ENCODE results near the gene PITPNC1. TPM values are rescaled to one million over a fixed set of nuclear protein-coding genes. Genes with fewer than 3 reads are reported as not detected.
"Not testable (repeated sequence)": the region's sequence is repeated elsewhere in the genome, so short reads cannot be mapped to it uniquely, and the experiment has no call there.

Gene PITPNC1
- total RNA-seq, 1 experiment from 2014 or later = 6.9 TPM

DNA sequence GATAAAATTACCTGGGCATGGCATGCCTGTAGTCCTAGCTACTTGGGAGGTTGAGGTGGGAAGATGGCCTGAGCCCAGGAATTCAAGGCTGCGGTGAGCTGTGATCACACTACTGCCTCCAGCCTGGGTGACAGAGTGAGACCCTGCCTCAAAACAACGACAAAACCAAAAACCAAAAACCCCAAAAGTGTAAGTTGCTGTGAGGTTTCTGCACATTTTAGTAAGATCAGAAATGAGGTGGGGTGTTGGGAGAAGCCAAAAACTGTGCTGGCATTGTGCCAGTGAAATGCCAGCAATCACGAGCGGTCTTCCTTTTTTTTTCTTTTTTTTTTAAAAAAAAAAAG is 114.6 kb downstream of the PITPNC1 start:
- BruUV-seq (replicated peaks) = no TSS peak
- H3K36me3 Mint-ChIP-seq (ENCODE audit: insufficient read depth, unreplicated experiment) = no peaks in the 10 kb centered on the region
- no peaks in the 10 kb centered on the region for H3K9me3 Mint-ChIP-seq (ENCODE audit: low read depth, unreplicated experiment)
- H3K27me3 Mint-ChIP-seq (ENCODE audit: unreplicated experiment) = peaks cover 8% of the 10 kb centered on the region
- H3K4me1 Mint-ChIP-seq (ENCODE audit: low read depth, unreplicated experiment) = no peaks in the 10 kb centered on the region
- no peak for TF ChIP-seq CTCF (IDR thresholded peaks at IDR 0.05; ENCODE audit: unreplicated experiment)
- CTCF ChIA-PET = no interaction called here
- no peak for DNase-seq
- no peak overlapping the region for H3K4me3 Mint-ChIP-seq (ENCODE audit: low read depth, unreplicated experiment)
- intact Hi-C loops (cut with micrococcal nuclease; ENCODE audit: unreplicated experiment) = no loop called here
- H3K27ac Mint-ChIP-seq (ENCODE audit: unreplicated experiment) = no peak overlapping the region

- Mint-ChIP-seq H3K36me3 (ENCODE audit: insufficient read depth, unreplicated experiment) (no peaks in the 10 kb centered on the region), H3K4me1 (ENCODE audit: low read depth, unreplicated experiment) (no peaks in the 10 kb centered on the region), H3K4me3 (ENCODE audit: low read depth, unreplicated experiment) (no peak overlapping the region), H3K9me3 (ENCODE audit: low read depth, unreplicated experiment) (no peaks in the 10 kb centered on the region), H3K27me3 (ENCODE audit: unreplicated experiment) (peaks cover 8% of the 10 kb centered on the region), H3K27ac (ENCODE audit: unreplicated experiment) (no peak overlapping the region)
- CTCF ChIA-PET = no interaction called here
- DNase-seq = no peak
- intact Hi-C loops (cut with micrococcal nuclease; ENCODE audit: unreplicated experiment) = no loop called here
- TF ChIP-seq CTCF (IDR thresholded peaks at IDR 0.05; ENCODE audit: unreplicated experiment) = no peak
- no TSS peak for BruUV-seq (replicated peaks)
Measured at GRCh38 chr17:67492251-67492740, 115.2 kb downstream of the PITPNC1 start.

DNA sequence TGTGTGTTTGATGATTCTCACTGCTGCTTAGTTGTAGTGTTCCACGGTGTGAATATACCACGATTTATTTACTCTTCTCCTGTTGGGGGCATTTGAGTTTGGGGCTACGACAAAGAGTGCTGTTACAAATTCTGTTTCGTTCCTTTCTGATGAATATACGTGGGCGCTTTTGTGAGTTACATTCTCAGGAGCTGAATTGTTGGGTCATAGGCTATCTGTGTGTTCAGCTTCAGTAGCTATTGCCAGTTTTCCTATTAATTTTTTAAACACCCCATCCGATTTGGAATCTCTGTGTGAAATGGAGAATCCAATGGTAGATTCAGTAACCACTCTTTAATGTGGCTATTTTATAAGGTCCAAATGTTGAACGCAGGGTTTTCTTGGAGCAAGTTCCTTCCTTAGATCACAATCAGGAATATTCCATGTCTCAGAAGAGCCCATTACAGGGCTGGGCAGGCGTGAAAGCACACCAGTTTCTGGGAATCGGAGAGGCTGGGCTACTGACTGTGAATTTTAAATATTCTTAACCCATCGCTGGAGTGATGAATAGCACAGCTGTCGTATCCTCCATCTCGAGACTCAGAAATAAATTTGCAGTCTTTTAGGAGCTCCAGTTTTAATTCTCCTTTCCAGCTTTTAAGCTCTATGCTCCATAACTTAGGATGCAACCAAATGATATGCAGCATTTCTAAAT is 115.9 kb downstream of the PITPNC1 start:
- Mint-ChIP-seq H3K36me3 (ENCODE audit: insufficient read depth, unreplicated experiment) (no peaks in the 10 kb centered on the region), H3K4me1 (ENCODE audit: low read depth, unreplicated experiment) (no peaks in the 10 kb centered on the region), H3K4me3 (ENCODE audit: low read depth, unreplicated experiment) (no peak overlapping the region), H3K9me3 (ENCODE audit: low read depth, unreplicated experiment) (no peaks in the 10 kb centered on the region), H3K27ac (ENCODE audit: unreplicated experiment) (no peak overlapping the region), H3K27me3 (ENCODE audit: unreplicated experiment) (peaks cover 8% of the 10 kb centered on the region)
- CTCF ChIA-PET = no interaction called here
- BruUV-seq (replicated peaks) = no TSS peak
- no peak for DNase-seq
- TF ChIP-seq CTCF (IDR thresholded peaks at IDR 0.05; ENCODE audit: unreplicated experiment) = no peak
- intact Hi-C loops (cut with micrococcal nuclease; ENCODE audit: unreplicated experiment) = no loop called here

GRCh38 chr17:67493812-67494211 is 116.7 kb downstream of the PITPNC1 start:
- H3K9me3 Mint-ChIP-seq (ENCODE audit: low read depth, unreplicated experiment) = no peaks in the 10 kb centered on the region
- CTCF ChIA-PET = no interaction called here
- intact Hi-C loops (cut with micrococcal nuclease; ENCODE audit: unreplicated experiment) = no loop called here

DNA sequence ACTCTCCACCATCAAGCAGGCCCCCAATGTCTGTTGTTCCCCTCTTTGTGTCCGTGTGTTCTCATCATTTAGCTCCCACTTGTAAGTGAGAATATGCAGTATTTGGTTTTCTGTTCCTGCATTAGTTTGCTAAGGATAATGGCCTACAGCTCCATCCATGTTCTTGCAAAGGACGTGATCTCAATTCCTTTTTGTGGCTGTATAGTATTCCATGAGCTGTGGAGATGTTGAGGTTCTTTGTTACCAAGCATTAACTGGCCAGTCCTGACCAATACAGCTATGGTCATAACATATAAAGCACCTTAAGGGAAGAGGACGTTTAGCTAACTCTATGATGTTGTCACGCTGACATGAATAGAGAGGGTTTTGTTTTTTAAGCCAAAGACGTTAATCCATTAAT is 118.5 kb downstream of the PITPNC1 start:
- CTCF ChIA-PET = interaction anchor here (0.6 kb wide), 1 partner anchor 152 kb away, joined by 3 read pairs; no protein-coding TSS in a partner anchor
- H3K9me3 Mint-ChIP-seq (ENCODE audit: low read depth, unreplicated experiment); intact Hi-C loops (cut with micrococcal nuclease; ENCODE audit: unreplicated experiment): not testable (repeated sequence)

More at GRCh38 chr17:67493812-67494211, 116.7 kb downstream of the PITPNC1 start:
- no peak for DNase-seq
- no peak for TF ChIP-seq CTCF (IDR thresholded peaks at IDR 0.05; ENCODE audit: unreplicated experiment)
- peaks cover 8% of the 10 kb centered on the region for H3K27me3 Mint-ChIP-seq (ENCODE audit: unreplicated experiment)
- no peak overlapping the region for H3K27ac Mint-ChIP-seq (ENCODE audit: unreplicated experiment)
- no peaks in the 10 kb centered on the region for H3K4me1 Mint-ChIP-seq (ENCODE audit: low read depth, unreplicated experiment)
- no peak overlapping the region for H3K4me3 Mint-ChIP-seq (ENCODE audit: low read depth, unreplicated experiment)
- no peaks in the 10 kb centered on the region for H3K36me3 Mint-ChIP-seq (ENCODE audit: insufficient read depth, unreplicated experiment)
- BruUV-seq (replicated peaks) = no TSS peak

More for the DNA sequence above, 118.5 kb downstream of the PITPNC1 start:
- not testable (repeated sequence) for H3K27me3 Mint-ChIP-seq (ENCODE audit: unreplicated experiment); H3K4me1 Mint-ChIP-seq (ENCODE audit: low read depth, unreplicated experiment); H3K27ac Mint-ChIP-seq (ENCODE audit: unreplicated experiment); BruUV-seq (replicated peaks); H3K4me3 Mint-ChIP-seq (ENCODE audit: low read depth, unreplicated experiment); H3K36me3 Mint-ChIP-seq (ENCODE audit: insufficient read depth, unreplicated experiment); DNase-seq

All from Calu3 (cell line).